Brain microvascular endothelial cell (primary cell): ENCODE data around the gene MAJIN.

Source experiments
- DNase-seq: peaks from one replicate; pipeline ENCODE4 v3.0.0-alpha.2; 2020
- H3K27ac ChIP-seq: fragments of 250-450 bp; sonication (Bioruptor Pico); 2 replicates; pipeline ENCODE4 v1.5.1; 2020; ENCODE audit warnings: mild to moderate bottlenecking, moderate library complexity
- H3K27me3 ChIP-seq: fragments of 250-450 bp; sonication (Bioruptor Pico); replicated peaks from 2 replicates; pipeline ENCODE4 v1.5.1; 2020; ENCODE audit warnings: mild to moderate bottlenecking
- H3K36me3 ChIP-seq: fragments of 250-450 bp; sonication (Bioruptor Pico); replicated peaks from 2 replicates; pipeline ENCODE4 v1.5.1; 2020; ENCODE audit warnings: mild to moderate bottlenecking
- H3K4me3 ChIP-seq: 2 replicates; pipeline ENCODE4 v1.5.1; 2011; ENCODE audit warnings: low read depth, mild to moderate bottlenecking, control low read depth, low read length, moderate library complexity
- in situ Hi-C: cut with HindIII; loops from 2 replicates; pipeline ENCODE4 v1.10.0; 2017; ENCODE audit warnings: low sequenced_read_pairs, low pct_ligation_motif_present
- TF ChIP-seq, protein P1 (sequence below): IDR thresholded peaks from 2 replicates; pipeline ENCODE4 v1.5.1; 2011; ENCODE audit warnings: low read depth, mild to moderate bottlenecking, moderate library complexity, low read length, control low read depth, inconsistent platforms; ENCODE audit errors: missing control alignments

Gene MAJIN

DNA sequence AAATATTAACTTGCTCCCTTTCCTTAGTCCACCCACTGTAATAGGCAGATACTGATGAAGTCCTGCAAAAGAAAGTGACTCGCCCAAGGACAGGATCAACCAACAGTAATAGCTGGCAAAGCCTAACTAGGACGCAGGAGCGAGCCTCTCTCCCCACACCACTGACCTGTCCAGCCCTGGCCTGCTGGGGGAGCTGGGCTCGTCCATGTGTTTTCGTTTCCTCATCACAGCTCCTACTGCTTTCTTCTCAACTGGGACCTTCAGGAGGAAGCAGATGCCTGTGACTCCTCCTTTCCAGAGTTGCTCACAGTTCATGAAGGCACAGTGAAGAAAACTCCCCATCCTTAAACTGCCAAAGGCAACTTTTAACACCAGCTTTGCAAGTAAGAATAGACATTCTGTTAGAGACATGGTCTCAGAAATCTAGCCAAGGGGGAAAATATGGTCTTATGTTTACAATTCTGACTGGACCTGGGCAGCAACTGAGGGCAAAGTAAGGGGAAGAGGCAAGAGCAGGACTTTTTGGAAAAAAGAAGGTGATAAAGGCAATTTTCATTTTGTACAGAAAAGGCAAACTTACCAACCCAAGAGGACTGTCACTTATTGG lies 24.6 kb downstream of the MAJIN start:
- H3K27me3 ChIP-seq: no peaks in the 10 kb centered on the region
- TF ChIP-seq, protein P1, sequence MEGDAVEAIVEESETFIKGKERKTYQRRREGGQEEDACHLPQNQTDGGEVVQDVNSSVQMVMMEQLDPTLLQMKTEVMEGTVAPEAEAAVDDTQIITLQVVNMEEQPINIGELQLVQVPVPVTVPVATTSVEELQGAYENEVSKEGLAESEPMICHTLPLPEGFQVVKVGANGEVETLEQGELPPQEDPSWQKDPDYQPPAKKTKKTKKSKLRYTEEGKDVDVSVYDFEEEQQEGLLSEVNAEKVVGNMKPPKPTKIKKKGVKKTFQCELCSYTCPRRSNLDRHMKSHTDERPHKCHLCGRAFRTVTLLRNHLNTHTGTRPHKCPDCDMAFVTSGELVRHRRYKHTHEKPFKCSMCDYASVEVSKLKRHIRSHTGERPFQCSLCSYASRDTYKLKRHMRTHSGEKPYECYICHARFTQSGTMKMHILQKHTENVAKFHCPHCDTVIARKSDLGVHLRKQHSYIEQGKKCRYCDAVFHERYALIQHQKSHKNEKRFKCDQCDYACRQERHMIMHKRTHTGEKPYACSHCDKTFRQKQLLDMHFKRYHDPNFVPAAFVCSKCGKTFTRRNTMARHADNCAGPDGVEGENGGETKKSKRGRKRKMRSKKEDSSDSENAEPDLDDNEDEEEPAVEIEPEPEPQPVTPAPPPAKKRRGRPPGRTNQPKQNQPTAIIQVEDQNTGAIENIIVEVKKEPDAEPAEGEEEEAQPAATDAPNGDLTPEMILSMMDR: peak; percentile 28
- no peak overlapping the region for H3K4me3 ChIP-seq
- H3K36me3 ChIP-seq: no peaks in the 10 kb centered on the region
- no peak for DNase-seq
- in situ Hi-C loops: no loop called here
- H3K27ac ChIP-seq: no peak overlapping the region

DNA sequence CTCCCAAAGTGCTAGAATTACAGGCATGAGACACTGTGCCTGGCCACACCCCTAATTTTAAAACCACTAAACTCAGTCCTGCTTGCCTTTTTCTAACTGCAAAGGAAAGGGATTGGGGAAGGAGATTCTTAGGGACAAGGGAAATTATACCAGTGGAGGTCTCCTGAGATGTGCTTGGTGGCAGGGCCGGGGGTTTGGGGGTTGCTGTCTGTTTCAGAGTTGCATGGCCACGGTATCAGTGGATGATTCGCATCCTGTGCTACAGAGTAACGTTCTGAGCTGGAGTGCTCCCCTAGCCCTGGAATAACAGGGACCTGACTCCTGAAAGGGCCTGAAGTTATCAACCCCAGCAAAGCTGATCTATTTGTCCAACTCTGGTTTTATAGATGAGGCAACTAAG lies 35.4 kb downstream of the MAJIN start:
- Histone ChIP-seq H3K27me3 (no peaks in the 10 kb centered on the region), H3K4me3 (no peak overlapping the region), H3K36me3 (peaks cover 31% of the 10 kb centered on the region), H3K27ac (no peak overlapping the region)
- TF ChIP-seq, protein P1: no peak
- no peak for DNase-seq
- in situ Hi-C loops: no loop called here

DNA sequence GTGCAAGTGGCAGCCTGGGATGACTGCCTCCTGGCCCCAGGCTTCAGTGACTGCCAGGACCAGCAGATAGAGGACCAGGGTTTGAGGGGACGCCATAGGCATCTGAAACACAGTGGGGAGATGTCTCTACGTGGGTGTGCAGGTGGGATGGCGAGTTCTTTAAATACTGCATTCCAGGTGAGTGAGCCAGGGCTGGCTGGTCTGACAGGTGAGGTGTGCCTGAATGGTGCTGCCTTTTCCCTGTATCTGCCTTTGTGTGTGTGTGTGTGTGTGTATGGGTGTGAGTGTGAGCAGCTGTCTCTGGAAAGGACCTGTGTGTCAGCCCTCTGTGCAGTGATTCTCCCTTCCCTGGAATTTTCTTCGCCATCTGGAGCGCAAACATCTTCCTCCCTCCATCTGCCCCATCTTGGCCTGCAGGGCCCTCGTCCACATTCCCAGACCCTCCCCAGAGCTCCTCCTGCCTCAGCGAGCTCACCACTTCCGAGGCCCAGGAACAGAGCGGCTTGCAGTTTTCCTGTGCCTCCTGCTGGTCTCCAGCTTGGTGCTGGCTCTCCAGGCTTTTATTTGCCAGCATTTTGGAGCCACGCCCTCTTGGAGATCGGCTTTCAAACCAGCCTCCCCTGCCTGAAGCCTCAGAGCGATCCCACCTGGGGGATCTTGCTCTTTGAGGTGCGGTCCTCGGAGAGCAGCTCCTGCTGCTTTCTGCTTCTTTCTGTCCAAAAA lies 36.4 kb downstream of the MAJIN start, which contains the start of gene GPHA2:
Gene GPHA2 (minus strand): TSS at position 535 of the 723 bp plus-strand sequence. CDS start 433 bp downstream, at position 102.
- Histone ChIP-seq H3K27me3 (no peaks in the 10 kb centered on the region), H3K36me3 (peaks cover 41% of the 10 kb centered on the region), H3K27ac (no peak within 1 kb of the TSS), H3K4me3 (no peak within 1 kb of the TSS)
- TF ChIP-seq, protein P1: peak; percentile 12
- in situ Hi-C loops: no loop called here
- no peak for DNase-seq

DNA sequence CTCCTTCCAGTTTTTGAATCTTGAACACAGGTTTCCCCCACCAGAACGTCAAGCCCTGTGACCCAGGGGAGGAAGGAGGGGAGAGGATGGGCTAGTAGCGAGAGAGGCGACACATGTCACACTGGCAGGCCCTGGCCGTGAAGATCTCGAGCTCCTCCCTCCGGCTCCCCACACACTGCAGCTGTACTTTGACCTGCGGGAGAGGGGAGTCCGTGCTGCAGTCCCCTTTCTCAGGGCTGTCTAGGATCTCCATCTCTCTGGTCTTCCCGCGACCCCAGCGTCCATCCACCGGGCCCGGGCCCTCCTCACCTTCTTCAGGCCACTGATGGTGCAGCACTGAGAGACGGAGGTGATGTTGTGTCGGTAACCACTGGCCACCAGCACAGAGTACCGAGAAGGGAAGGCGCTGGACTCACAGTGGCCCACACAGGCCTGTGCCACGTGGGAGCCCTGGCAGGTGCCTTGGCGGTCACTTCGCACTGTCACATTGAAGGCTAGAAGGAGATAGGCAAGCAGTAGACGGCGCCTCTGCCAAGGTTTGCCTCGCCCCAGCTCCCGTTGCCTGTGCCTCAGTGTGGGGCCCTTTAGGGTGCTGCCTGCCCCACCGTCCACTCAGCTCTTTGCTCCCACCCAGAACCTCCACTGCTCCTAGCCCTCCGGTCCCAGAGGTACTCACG lies 37.1 kb downstream of the MAJIN start:
- no peak overlapping the region for H3K27ac ChIP-seq
- DNase-seq: no peak
- TF ChIP-seq, protein P1: no peak
- H3K27me3 ChIP-seq: no peaks in the 10 kb centered on the region
- in situ Hi-C loops: no loop called here
- H3K4me3 ChIP-seq: no peak overlapping the region
- H3K36me3 ChIP-seq: peaks cover 47% of the 10 kb centered on the region

DNA sequence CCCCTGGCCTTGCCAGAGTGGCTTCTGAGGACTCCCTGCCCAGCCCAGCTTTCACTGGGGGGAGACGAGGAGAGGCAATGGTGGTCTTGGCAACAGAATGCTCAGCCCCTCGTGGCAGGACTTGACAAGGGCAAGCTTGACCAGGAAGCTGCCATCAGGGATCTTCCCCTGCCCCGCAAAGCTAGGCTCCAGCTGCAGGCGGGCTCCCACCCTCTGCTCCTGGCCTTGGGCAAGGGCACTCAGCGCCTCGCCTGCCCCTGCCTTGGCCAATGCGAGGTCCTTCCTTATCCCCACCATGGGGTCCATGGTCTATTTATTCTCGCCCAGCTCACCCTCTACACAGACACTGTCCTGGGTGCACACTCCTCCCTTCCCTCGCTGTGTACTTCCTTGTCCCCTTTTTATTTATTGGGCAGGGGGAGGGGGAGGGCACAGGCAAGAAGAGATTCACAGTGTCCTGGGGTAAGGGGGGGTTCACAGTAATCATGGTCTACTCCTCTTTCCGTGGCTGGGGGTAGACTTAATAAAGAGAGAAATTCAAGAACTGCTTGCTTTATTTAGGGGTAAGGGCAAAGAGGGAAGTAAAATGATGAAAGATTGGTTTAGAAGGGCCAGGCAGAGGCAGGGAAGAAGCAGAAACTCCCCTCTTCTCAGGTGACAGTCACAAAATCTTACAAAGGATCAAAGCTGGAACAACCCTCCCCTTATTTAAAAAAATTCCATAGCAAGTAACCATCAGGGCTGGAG lies 37.8 kb downstream of the MAJIN start:
- no peak overlapping the region for H3K27ac ChIP-seq
- peaks cover 54% of the 10 kb centered on the region for H3K36me3 ChIP-seq
- no peak for DNase-seq
- TF ChIP-seq, protein P1: no peak
- H3K27me3 ChIP-seq: no peaks in the 10 kb centered on the region
- no peak overlapping the region for H3K4me3 ChIP-seq
- in situ Hi-C loops: no loop called here
